Measurements from ENCODE around the gene CAPZA1.

GRCh38 chr1:112688781-112689193, 69.2 kb downstream of the CAPZA1 start:
- TF ChIP-seq POLR2A (IDR thresholded peaks at IDR 0.05): no peak
- TF ChIP-seq, protein P1, sequence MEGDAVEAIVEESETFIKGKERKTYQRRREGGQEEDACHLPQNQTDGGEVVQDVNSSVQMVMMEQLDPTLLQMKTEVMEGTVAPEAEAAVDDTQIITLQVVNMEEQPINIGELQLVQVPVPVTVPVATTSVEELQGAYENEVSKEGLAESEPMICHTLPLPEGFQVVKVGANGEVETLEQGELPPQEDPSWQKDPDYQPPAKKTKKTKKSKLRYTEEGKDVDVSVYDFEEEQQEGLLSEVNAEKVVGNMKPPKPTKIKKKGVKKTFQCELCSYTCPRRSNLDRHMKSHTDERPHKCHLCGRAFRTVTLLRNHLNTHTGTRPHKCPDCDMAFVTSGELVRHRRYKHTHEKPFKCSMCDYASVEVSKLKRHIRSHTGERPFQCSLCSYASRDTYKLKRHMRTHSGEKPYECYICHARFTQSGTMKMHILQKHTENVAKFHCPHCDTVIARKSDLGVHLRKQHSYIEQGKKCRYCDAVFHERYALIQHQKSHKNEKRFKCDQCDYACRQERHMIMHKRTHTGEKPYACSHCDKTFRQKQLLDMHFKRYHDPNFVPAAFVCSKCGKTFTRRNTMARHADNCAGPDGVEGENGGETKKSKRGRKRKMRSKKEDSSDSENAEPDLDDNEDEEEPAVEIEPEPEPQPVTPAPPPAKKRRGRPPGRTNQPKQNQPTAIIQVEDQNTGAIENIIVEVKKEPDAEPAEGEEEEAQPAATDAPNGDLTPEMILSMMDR (IDR thresholded peaks at IDR 0.05 in 8 of 11, conservative IDR thresholded peaks at IDR 0.05 in 3 of 11): no peak
